Measurements from ENCODE around the gene LRRC8A.
A peak's percentile ranks its signal among the peaks of the same experiment; 100 is the strongest.

Gene LRRC8A

DNA sequence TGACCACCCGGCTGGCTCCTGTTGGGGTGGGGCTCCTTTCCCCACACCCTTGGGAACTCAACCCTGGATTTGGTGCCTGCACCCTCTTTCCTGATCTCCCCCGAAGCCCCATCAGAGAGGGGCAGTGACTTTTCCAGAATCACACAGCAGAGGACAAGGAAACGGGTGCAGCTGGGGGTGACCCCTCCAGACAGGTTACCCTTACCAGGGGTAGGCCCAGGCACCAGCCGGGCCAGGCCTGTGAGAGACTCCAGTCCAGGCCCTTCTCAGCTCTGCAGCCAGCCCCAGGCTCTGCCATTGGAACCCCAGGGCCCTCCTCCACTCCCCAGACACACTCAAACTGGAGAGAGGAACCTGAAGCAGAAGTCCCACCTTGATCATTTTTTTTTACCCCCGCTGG is 19.9 kb downstream of the LRRC8A start:
- DNase-seq (ENCODE audit: low read depth) = no peak

- peak; percentile 81 for DNase-seq (ENCODE audit: low read depth)
Observed at GRCh38 chr9:128902351-128903078, 20.6 kb downstream of the LRRC8A start.

- DNase-seq (ENCODE audit: low read depth) = no peak
Observed at GRCh38 chr9:128903079-128903461, 21.1 kb downstream of the LRRC8A start.

GRCh38 chr9:128903871-128904620 is 22.1 kb downstream of the LRRC8A start:
- DNase-seq (ENCODE audit: low read depth) = no peak

DNA sequence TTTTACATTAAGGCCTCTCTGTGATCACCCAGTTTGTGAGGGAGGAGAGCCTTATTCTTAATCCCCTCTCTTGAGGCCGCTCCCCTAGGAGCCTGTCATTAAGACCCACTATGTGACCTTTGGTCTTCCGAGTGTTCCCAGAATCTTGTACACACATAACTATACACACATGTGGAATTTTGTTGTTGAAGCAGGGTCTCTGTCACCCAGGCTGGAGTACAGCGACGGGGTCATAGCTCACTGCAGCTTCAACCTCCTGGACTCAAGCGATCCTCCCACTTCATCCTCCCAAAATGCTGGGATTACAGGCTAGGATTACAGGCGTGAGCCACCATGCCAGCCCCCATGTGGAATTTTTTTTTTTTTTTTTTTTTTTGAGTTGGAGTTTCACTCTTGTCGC is 24.0 kb downstream of the LRRC8A start:
- DNase-seq (ENCODE audit: low read depth) = no peak

- DNase-seq (ENCODE audit: low read depth) = no peak
Observed at GRCh38 chr9:128906741-128907140, 24.8 kb downstream of the LRRC8A start.

DNA sequence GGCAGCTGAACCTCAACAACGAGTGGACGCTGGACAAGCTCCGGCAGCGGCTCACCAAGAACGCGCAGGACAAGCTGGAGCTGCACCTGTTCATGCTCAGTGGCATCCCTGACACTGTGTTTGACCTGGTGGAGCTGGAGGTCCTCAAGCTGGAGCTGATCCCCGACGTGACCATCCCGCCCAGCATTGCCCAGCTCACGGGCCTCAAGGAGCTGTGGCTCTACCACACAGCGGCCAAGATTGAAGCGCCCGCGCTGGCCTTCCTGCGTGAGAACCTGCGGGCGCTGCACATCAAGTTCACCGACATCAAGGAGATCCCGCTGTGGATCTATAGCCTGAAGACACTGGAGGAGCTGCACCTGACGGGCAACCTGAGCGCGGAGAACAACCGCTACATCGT is 26.4 kb downstream of the LRRC8A start:
- DNase-seq (ENCODE audit: low read depth) = no peak

- DNase-seq (ENCODE audit: low read depth) = no peak
Observed at GRCh38 chr9:128909859-128910258, 27.9 kb downstream of the LRRC8A start.

GRCh38 chr9:128910906-128911305 is 29.0 kb downstream of the LRRC8A start:
- DNase-seq (ENCODE audit: low read depth) = no peak

DNA sequence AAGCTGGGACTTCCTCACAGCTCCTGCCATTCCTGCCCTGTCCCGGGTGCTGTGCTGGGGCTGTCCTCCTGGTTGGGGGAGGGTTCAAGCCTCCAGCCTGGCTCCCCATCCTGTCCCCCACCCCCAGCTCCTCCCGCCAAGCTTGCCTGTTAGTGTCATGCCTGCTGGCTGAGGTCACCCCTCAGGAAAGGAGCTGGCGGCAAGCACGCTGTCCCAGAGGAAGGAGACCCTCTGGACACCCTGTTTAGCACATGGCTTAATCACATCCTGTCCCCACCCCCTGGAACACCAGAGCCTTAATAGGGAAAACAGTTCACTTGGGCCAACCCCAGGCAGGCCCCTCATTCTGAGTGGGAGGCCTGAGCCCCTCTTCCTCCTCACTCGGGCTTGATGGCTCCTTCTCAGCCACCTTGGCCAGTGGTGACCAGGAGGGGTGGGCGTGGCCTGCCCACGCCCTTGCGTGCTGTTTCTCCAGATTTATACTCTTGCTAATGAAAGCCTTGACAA is 29.6 kb downstream of the LRRC8A start:
- DNase-seq (ENCODE audit: low read depth) = no peak

- no peak for DNase-seq (ENCODE audit: low read depth)
Observed at GRCh38 chr9:128912270-128912853, 30.4 kb downstream of the LRRC8A start.

GRCh38 chr9:128913048-128913900 is 31.3 kb downstream of the LRRC8A start:
- no peak for DNase-seq (ENCODE audit: low read depth)

DNA sequence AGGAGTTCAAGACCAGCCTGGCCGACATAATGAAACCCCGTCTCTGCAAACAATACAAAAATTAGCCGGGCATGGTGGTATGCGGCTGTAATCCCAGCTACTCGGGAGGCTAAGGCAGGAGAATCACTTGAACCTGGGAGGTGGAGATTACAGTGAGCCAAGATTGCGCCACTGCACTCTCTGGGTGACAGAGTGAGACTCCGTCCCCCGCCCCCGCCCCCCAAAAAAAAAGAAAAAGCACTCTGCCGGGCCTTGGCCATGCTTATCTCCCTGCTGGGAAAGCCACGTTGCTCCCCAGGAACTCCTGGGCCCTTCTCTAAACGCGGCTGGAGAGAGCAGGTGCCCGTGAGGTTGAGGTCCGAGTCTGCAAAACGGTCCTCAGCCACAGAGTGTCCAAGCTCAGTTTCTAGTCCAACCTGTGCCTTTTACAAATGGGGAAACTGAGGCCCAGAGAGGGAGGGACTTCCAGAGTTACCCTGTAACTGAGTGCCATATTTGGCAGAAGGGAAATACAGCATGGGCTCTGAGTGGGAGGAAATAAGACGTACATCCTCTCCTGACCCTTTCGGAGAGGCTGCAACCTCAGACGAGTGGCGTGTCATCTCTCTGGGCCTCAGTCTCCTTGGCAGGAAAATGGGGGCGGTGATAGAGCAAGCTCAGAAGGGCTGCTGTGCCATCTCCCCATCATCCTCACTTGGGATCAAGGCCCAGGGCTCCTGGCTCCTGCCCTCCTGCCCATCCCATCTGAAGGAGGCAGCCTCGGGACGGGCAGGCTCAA is 32.3 kb downstream of the LRRC8A start:
- DNase-seq (ENCODE audit: low read depth) = no peak

DNA sequence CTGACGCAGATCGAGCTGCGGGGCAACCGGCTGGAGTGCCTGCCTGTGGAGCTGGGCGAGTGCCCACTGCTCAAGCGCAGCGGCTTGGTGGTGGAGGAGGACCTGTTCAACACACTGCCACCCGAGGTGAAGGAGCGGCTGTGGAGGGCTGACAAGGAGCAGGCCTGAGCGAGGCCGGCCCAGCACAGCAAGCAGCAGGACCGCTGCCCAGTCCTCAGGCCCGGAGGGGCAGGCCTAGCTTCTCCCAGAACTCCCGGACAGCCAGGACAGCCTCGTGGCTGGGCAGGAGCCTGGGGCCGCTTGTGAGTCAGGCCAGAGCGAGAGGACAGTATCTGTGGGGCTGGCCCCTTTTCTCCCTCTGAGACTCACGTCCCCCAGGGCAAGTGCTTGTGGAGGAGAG is 34.3 kb downstream of the LRRC8A start:
- DNase-seq (ENCODE audit: low read depth) = no peak

GRCh38 chr9:128916745-128917144 is 34.8 kb downstream of the LRRC8A start:
- DNase-seq (ENCODE audit: low read depth) = no peak

- DNase-seq (ENCODE audit: low read depth) = no peak
Observed at GRCh38 chr9:128917151-128917849, 35.4 kb downstream of the LRRC8A start.

GRCh38 chr9:128918921-128919320 is 37.0 kb downstream of the LRRC8A start:
- no peak for DNase-seq (ENCODE audit: low read depth)

DNA sequence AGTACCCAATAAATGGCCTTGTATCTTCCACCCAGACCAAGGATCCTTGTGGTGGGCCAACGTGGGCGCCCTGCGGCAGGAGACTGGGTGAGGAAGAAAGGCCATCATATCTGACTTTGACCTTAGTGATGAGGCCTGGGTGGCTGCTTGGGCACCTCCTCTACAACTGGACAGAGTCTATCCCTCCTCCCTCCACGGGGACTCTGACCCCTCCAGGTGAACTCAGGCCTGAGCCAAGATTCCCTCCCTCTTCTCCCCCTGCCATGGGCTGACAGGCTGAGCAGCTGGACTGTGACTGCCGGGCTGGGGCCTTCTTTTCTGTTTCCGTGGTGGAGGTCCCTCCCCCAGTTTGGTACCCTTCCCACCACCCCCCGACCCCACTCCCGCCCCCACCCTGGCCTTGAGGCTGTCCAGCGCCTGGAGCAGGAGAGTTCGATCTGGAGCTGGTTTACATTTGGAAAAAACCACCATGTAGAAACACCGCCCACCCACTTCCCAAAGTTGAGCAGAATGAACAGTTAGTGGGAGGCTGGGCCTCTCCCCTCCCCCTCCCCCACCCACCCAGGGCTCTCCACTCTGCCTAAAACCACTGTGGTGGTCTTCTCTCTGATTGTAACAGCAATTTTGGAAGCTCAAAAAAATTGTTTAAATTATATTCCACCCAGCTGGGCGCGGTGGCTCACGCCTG is 37.6 kb downstream of the LRRC8A start:
- DNase-seq (ENCODE audit: low read depth) = no peak

DNA sequence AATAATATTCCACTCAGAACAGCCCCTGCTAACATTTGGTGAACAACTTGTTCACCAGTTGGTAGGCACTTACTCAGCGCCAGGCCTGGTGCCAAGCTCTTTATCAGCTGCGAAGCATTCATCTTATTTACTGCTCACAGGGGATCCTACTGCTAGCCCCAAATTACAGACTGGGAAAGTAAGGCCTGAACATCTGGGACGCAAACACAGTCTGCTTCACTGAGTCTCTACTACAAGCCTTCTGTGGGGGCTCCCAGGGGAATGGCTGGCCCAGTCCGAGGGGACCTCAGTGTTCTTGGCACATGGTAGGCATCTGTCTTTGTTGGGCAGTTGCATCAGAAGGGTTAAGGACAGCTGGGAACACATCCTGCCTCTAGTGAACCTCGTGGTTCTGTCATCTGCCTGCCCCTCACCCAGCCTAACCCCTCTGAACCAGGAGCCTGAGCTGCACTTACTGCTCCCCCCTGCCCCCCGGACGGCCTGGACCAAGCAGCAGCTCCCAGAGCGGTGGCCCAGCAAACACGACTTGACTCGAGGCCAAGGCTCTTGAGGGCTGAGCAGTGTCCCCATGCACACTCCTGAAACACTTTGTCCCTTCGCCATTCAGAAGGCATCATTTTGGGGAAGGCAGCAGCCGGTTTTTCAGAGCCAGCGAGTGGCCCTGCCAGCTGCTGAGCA is 38.6 kb downstream of the LRRC8A start, which contains the start of gene PHYHD1:
TSS of gene PHYHD1 (plus strand) at position 602 of the 678 bp plus-strand sequence. CDS start 1,342 bp downstream, outside the sequence.
- DNase-seq (ENCODE audit: low read depth) = no peak

Data from activated T-helper 1 cell treated with Interleukin-2 at 50 U/mL for 16 hours (primary cell).